Left renal cortex interstitium (tissue), 4 donors: ENCODE data around the gene DNAJC7. TPM values are rescaled to one million over a fixed set of nuclear protein-coding genes. Genes with fewer than 3 reads are reported as not detected.

ENCODE experiments used
- DNase-seq, 4 donors: peaks; one replicate each; pipeline ENCODE4 v3.0.0-alpha.2; 2013; ENCODE audit warnings: low read depth in 4 of 4, low spot score in 2 of 4, missing footprints in 1 of 4
- polyA plus RNA-seq, 4 donors: library from polyadenylated mRNA; unstranded; fragments of 120-200 nt; gene quantifications; one replicate each; pipeline ENCODE4 v1.2.1, GENCODE V29; 2013; ENCODE audit not compliant: insufficient read length in 4 of 4

DNAJC7 gene
- polyA plus RNA-seq, 4 donors, result 122 to 167 (median 156) TPM

GRCh38 chr17:41982026-41982760, 35.0 kb downstream of the DNAJC7 start:
- no peak for DNase-seq

GRCh38 chr17:41977991-41978390, 39.2 kb downstream of the DNAJC7 start:
- DNase-seq, result no peak

- DNase-seq, result no peak
Measured at GRCh38 chr17:41976142-41976768, 41.0 kb downstream of the DNAJC7 start.

GRCh38 chr17:41975099-41976083, 41.8 kb downstream of the DNAJC7 start:
- DNase-seq, result no peak

- DNase-seq, result no peak
Measured at GRCh38 chr17:41974658-41975057, 42.6 kb downstream of the DNAJC7 start.

GRCh38 chr17:41974031-41974430, 43.2 kb downstream of the DNAJC7 start:
- no peak for DNase-seq

- DNase-seq, result no peak
Measured at GRCh38 chr17:41973408-41973811, 43.8 kb downstream of the DNAJC7 start.

- no peak for DNase-seq
Measured at GRCh38 chr17:41972571-41973407, 44.5 kb downstream of the DNAJC7 start.

- DNase-seq, result no peak
Measured at GRCh38 chr17:41971721-41972523, 45.3 kb downstream of the DNAJC7 start.

- DNase-seq, result no peak
Measured at GRCh38 chr17:41970901-41971331, 46.3 kb downstream of the DNAJC7 start.

- DNase-seq, result no peak
Measured at GRCh38 chr17:41968676-41969075, 48.6 kb downstream of the DNAJC7 start.

- no peak for DNase-seq
Measured at GRCh38 chr17:41967921-41968578, 49.2 kb downstream of the DNAJC7 start.

- DNase-seq, result no peak
Measured at GRCh38 chr17:41967141-41967920, 49.9 kb downstream of the DNAJC7 start.

GRCh38 chr17:41966463-41967140, 50.6 kb downstream of the DNAJC7 start, which contains the start of gene CNP:
Gene CNP (plus strand): TSS chr17:41966795. CDS start chr17:41966885, 90 bp downstream.
- peak; percentile 53 to 82 (median 76) for DNase-seq

GRCh38 chr17:41965694-41966462, 51.4 kb downstream of the DNAJC7 start:
- peak in 1 of 4 donors; percentile 51 for DNase-seq

- DNase-seq, result peak in 1 of 4 donors; percentile 54
Measured at GRCh38 chr17:41962768-41963434, 54.3 kb downstream of the DNAJC7 start.
